DOHH2 (cell line): ENCODE data around the gene MED16.

Experiments
- H3F3A ChIP-seq: fragments of 200-600 bp; sonication (generic), shearing (Covaris generic); 2 replicates; pipeline ENCODE4 v1.6.0; 2016; ENCODE audit warnings: antibody characterized with exemption, mild to moderate bottlenecking; ENCODE audit not compliant: control insufficient read depth, insufficient read depth
- H3K27ac ChIP-seq: fragments of 200-600 bp; sonication (generic); 2 replicates; pipeline ENCODE4 v1.5.1; 2014; ENCODE audit warnings: low read depth, mild to moderate bottlenecking, low read length, moderate library complexity
- H3K27me3 ChIP-seq: fragments of 200-600 bp; sonication (generic); 2 replicates; pipeline ENCODE4 v1.6.1; 2014; ENCODE audit warnings: mild to moderate bottlenecking, low read length, mixed read lengths; ENCODE audit not compliant: control insufficient read depth
- H3K36me3 ChIP-seq: fragments of 200-600 bp; sonication (generic); 2 replicates; pipeline ENCODE4 v1.6.1; 2014; ENCODE audit warnings: mild to moderate bottlenecking, low read length, moderate library complexity, mixed read lengths; ENCODE audit not compliant: control insufficient read depth
- H3K4me1 ChIP-seq: fragments of 200-600 bp; sonication (generic); 2 replicates; pipeline ENCODE4 v1.6.1; 2014; ENCODE audit warnings: mild to moderate bottlenecking, low read length, mixed read lengths; ENCODE audit not compliant: control insufficient read depth
- H3K4me2 ChIP-seq: fragments of 200-600 bp; sonication (generic); 2 replicates; pipeline ENCODE4 v1.6.0; 2014; ENCODE audit warnings: mild to moderate bottlenecking, low read length, moderate library complexity
- H3K4me3 ChIP-seq: fragments of 200-600 bp; sonication (generic); 2 replicates; pipeline ENCODE4 v1.5.1; 2014; ENCODE audit warnings: mild to moderate bottlenecking, low read length, mixed read lengths
- H3K79me2 ChIP-seq: fragments of 200-600 bp; sonication (generic); 2 replicates; pipeline ENCODE4 v1.6.1; 2014; ENCODE audit warnings: mild to moderate bottlenecking, low read length, mixed read lengths; ENCODE audit not compliant: control insufficient read depth
- H3K9me2 ChIP-seq: fragments of 200-600 bp; sonication (generic); replicated peaks from 2 replicates; pipeline ENCODE4 v1.6.1; 2014; ENCODE audit warnings: mild to moderate bottlenecking, low read length, mixed read lengths; ENCODE audit not compliant: control insufficient read depth
- H3K9me3 ChIP-seq: fragments of 200-600 bp; sonication (generic); 2 replicates; pipeline ENCODE4 v1.6.1; 2014; ENCODE audit warnings: antibody characterized with exemption, low read length, mixed read lengths; ENCODE audit not compliant: control insufficient read depth, insufficient read depth
- H4K20me1 ChIP-seq: fragments of 200-600 bp; sonication (generic); 2 replicates; pipeline ENCODE4 v1.6.0; 2014; ENCODE audit warnings: low read depth, mild to moderate bottlenecking, antibody characterized with exemption, low read length, moderate library complexity; ENCODE audit not compliant: control insufficient read depth, insufficient read depth
- CTCF ChIP-seq: fragments of 200-600 bp; sonication (generic); IDR thresholded peaks from one replicate; pipeline ENCODE4 v1.5.1; 2014; ENCODE audit warnings: antibody characterized with exemption, mild to moderate bottlenecking, low read depth, low read length; ENCODE audit not compliant: poor library complexity, severe bottlenecking
- EZH2phosphoT487 ChIP-seq: fragments of 200-600 bp; sonication (generic); IDR thresholded peaks from 2 replicates; pipeline ENCODE4 v1.6.1; 2017; ENCODE audit warnings: borderline replicate concordance, mild to moderate bottlenecking, antibody characterized with exemption, low read length, moderate library complexity, mixed read lengths

The MED16 gene

GRCh38 chr19:907183-907853 lies 14.3 kb upstream of the MED16 start:
- Histone ChIP-seq H3K9me3 (no peaks in the 10 kb centered on the region), H3F3A (peaks cover 26% of the 10 kb centered on the region), H3K27me3 (no peaks in the 10 kb centered on the region), H4K20me1 (no peaks in the 10 kb centered on the region), H3K27ac (peak overlapping the region; percentile 25), H3K36me3 (no peaks in the 10 kb centered on the region), H3K4me3 (peak overlapping the region; percentile 50), H3K4me2 (peak overlapping the region; percentile 65), H3K9me2 (no peaks in the 10 kb centered on the region), H3K79me2 (peaks cover 41% of the 10 kb centered on the region), H3K4me1 (peaks cover 56% of the 10 kb centered on the region)
- TF ChIP-seq CTCF (no peak), EZH2phosphoT487 (no peak)

GRCh38 chr19:906480-906879 lies 13.5 kb upstream of the MED16 start:
- peaks cover 26% of the 10 kb centered on the region for H3F3A ChIP-seq
- H3K9me2 ChIP-seq, result no peaks in the 10 kb centered on the region
- peak overlapping the region; percentile 79 for H3K27ac ChIP-seq
- H3K9me3 ChIP-seq, result no peaks in the 10 kb centered on the region
- no peaks in the 10 kb centered on the region for H4K20me1 ChIP-seq
- no peak for TF ChIP-seq CTCF
- TF ChIP-seq EZH2phosphoT487, result no peak
- H3K4me1 ChIP-seq, result peaks cover 53% of the 10 kb centered on the region
- H3K36me3 ChIP-seq, result no peaks in the 10 kb centered on the region
- peaks cover 35% of the 10 kb centered on the region for H3K79me2 ChIP-seq
- no peaks in the 10 kb centered on the region for H3K27me3 ChIP-seq
- H3K4me2 ChIP-seq, result peak overlapping the region; percentile 65
- H3K4me3 ChIP-seq, result peak overlapping the region; percentile 50

GRCh38 chr19:904545-904944 lies 11.6 kb upstream of the MED16 start:
- H3K9me2 ChIP-seq, result no peaks in the 10 kb centered on the region
- H3K4me1 ChIP-seq, result peaks cover 50% of the 10 kb centered on the region
- peaks cover 17% of the 10 kb centered on the region for H3F3A ChIP-seq
- H3K36me3 ChIP-seq, result peaks cover 3% of the 10 kb centered on the region; the same call in 1 of the 2 replicates
- TF ChIP-seq CTCF (no peak), EZH2phosphoT487 (no peak)
- H3K27me3 ChIP-seq, result no peaks in the 10 kb centered on the region
- no peaks in the 10 kb centered on the region for H3K9me3 ChIP-seq
- H3K4me3 ChIP-seq, result no peak overlapping the region
- no peak overlapping the region for H3K4me2 ChIP-seq
- H4K20me1 ChIP-seq, result peaks cover under 1% of the 10 kb centered on the region; the same call in 1 of the 2 replicates
- no peak overlapping the region for H3K27ac ChIP-seq
- H3K79me2 ChIP-seq, result peaks cover 24% of the 10 kb centered on the region
